Lower lobe of right lung (tissue), 2 donors: ENCODE measurements around the gene ZBTB45. TPM values are rescaled to one million over a fixed set of nuclear protein-coding genes. Genes with fewer than 3 reads are reported as not detected.

Source experiments
- ATAC-seq, 2 donors: fragments of 200-7000 bp; cut with Tn5 transposase; one replicate each; pipeline ENCODE4 v1.9.1; 2020 to 2022; ENCODE audit warnings: mild to moderate bottlenecking in 2 of 2, moderate library complexity in 2 of 2
- DNase-seq: peaks from one replicate; pipeline ENCODE4 v3.0.0-alpha.2; 2020
- H3K27ac ChIP-seq: fragments of 200-600 bp; one replicate; pipeline ENCODE4 v1.8.0; 2022
- H3K27me3 ChIP-seq: fragments of 200-600 bp; one replicate; pipeline ENCODE4 v1.8.0; 2022; ENCODE audit warnings: low read depth
- H3K36me3 ChIP-seq: fragments of 200-600 bp; one replicate; pipeline ENCODE4 v1.8.0; 2022; ENCODE audit warnings: mild to moderate bottlenecking
- H3K4me1 ChIP-seq: fragments of 200-600 bp; one replicate; pipeline ENCODE4 v1.8.0; 2022
- H3K4me3 ChIP-seq: fragments of 200-600 bp; one replicate; pipeline ENCODE4 v1.8.0; 2022; ENCODE audit warnings: mild to moderate bottlenecking
- H3K9me3 ChIP-seq: fragments of 200-600 bp; one replicate; pipeline ENCODE4 v1.8.0; 2022
- CTCF ChIP-seq: fragments of 200-600 bp; IDR thresholded peaks from one replicate; pipeline ENCODE4 v1.8.0; 2022; ENCODE audit warnings: antibody characterized with exemption, mild to moderate bottlenecking
- intact Hi-C: fragments of 100-400 bp; cut with DNase I; formaldehyde crosslinking; loops from one replicate; pipeline ENCODE4 v1.11.0; 2022
- total RNA-seq: library from RNA; stranded (reverse); fragmentation: NEBNext Ultra II Directional; extraction: Animal tissue kit (Norgen Biotek cat#: 25700); gene quantifications from one replicate; pipeline ENCODE4 v1.2.1, GENCODE V29; 2021
- donor health status: DM: no; HTN: yes; CAD: no; lungs with severe emphysema.

Gene ZBTB45
- total RNA-seq, 1 donor from 2014 or later: 14.1 TPM

- Histone ChIP-seq H3K4me1 (no peaks in the 10 kb centered on the region), H3K9me3 (no peaks in the 10 kb centered on the region), H3K36me3 (peaks cover 28% of the 10 kb centered on the region), H3K27ac (no peak overlapping the region), H3K27me3 (no peaks in the 10 kb centered on the region), H3K4me3 (no peak overlapping the region)
- no peak for TF ChIP-seq CTCF
- ATAC-seq: no peak
- no peak for DNase-seq
- intact Hi-C loops: no loop called here
Measured at GRCh38 chr19:58483776-58484175, 35.8 kb downstream of the ZBTB45 start.

GRCh38 chr19:58482372-58482771 is 37.2 kb downstream of the ZBTB45 start:
- no peaks in the 10 kb centered on the region for H3K9me3 ChIP-seq
- peaks cover under 1% of the 10 kb centered on the region for H3K4me1 ChIP-seq
- no peaks in the 10 kb centered on the region for H3K27me3 ChIP-seq
- H3K4me3 ChIP-seq: no peak overlapping the region
- intact Hi-C loops: no loop called here
- TF ChIP-seq CTCF: no peak
- DNase-seq (no peak), ATAC-seq (no peak)
- no peak overlapping the region for H3K27ac ChIP-seq
- H3K36me3 ChIP-seq: peaks cover 29% of the 10 kb centered on the region

- ATAC-seq (no peak), DNase-seq (no peak)
- Histone ChIP-seq H3K4me3 (no peak overlapping the region), H3K4me1 (peaks cover 10% of the 10 kb centered on the region), H3K36me3 (peaks cover 29% of the 10 kb centered on the region), H3K27me3 (no peaks in the 10 kb centered on the region), H3K9me3 (no peaks in the 10 kb centered on the region), H3K27ac (no peak overlapping the region)
- intact Hi-C loops: no loop called here
- TF ChIP-seq CTCF: no peak
Measured at GRCh38 chr19:58480831-58481230, 38.8 kb downstream of the ZBTB45 start.

GRCh38 chr19:58480481-58480830 is 39.2 kb downstream of the ZBTB45 start:
- Histone ChIP-seq H3K36me3 (peaks cover 29% of the 10 kb centered on the region), H3K27ac (no peak overlapping the region), H3K4me1 (peaks cover 10% of the 10 kb centered on the region), H3K9me3 (no peaks in the 10 kb centered on the region), H3K4me3 (no peak overlapping the region), H3K27me3 (no peaks in the 10 kb centered on the region)
- DNase-seq (no peak), ATAC-seq (no peak)
- intact Hi-C loops: no loop called here
- no peak for TF ChIP-seq CTCF

- intact Hi-C loops: no loop called here
Measured at GRCh38 chr19:58479736-58480480, 39.7 kb downstream of the ZBTB45 start.

More at GRCh38 chr19:58479736-58480480, 39.7 kb downstream of the ZBTB45 start:
- no peak overlapping the region for H3K27ac ChIP-seq
- no peaks in the 10 kb centered on the region for H3K27me3 ChIP-seq
- no peaks in the 10 kb centered on the region for H3K9me3 ChIP-seq
- DNase-seq: no peak
- peaks cover 16% of the 10 kb centered on the region for H3K4me1 ChIP-seq
- no peak overlapping the region for H3K4me3 ChIP-seq
- no peak for ATAC-seq
- no peak for TF ChIP-seq CTCF
- peaks cover 29% of the 10 kb centered on the region for H3K36me3 ChIP-seq
